Colonic mucosa (tissue), 4 donors: ENCODE results near the gene ZNF789. TPM values are rescaled to one million over a fixed set of nuclear protein-coding genes. Genes with fewer than 3 reads are reported as not detected.
"Not testable (repeated sequence)": the region's sequence is repeated elsewhere in the genome, so short reads cannot be mapped to it uniquely, and the experiment has no call there.

Experiments
- DNase-seq: peaks from one replicate; pipeline ENCODE4 v3.0.0-alpha.2; 2020
- H3K27ac ChIP-seq: fragments of 200-600 bp; one replicate; pipeline ENCODE4 v1.8.0; 2021
- H3K27me3 ChIP-seq: fragments of 200-600 bp; one replicate; pipeline ENCODE4 v1.8.0; 2021
- H3K36me3 ChIP-seq: fragments of 200-600 bp; one replicate; pipeline ENCODE4 v1.8.0; 2021
- H3K4me1 ChIP-seq: fragments of 200-600 bp; one replicate; pipeline ENCODE4 v1.8.0; 2021; ENCODE audit warnings: mild to moderate bottlenecking
- H3K4me3 ChIP-seq: fragments of 200-600 bp; one replicate; pipeline ENCODE4 v1.8.0; 2021
- H3K9ac ChIP-seq, 2 donors: one replicate each; pipeline ENCODE4 v1.7.0; 2013; ENCODE audit warnings: control low read depth in 2 of 2, low read depth in 2 of 2, low read length in 2 of 2
- H3K9me3 ChIP-seq: fragments of 200-600 bp; one replicate; pipeline ENCODE4 v1.8.0; 2021
- intact Hi-C: fragments of 100-400 bp; cut with DNase I; formaldehyde crosslinking; loops from one replicate; pipeline ENCODE4 v1.14.1; 2022
- total RNA-seq, 2 donors: library from RNA; stranded (reverse); fragmentation: NEBNext Ultra II Directional in 1 of 2; extraction: Animal tissue kit (Norgen Biotek cat#: 25700) in 1 of 2; gene quantifications; one replicate each; pipeline ENCODE4 v1.2.1, GENCODE V29; 2021
- TF ChIP-seq, protein P1 (sequence below): fragments of 200-600 bp; IDR thresholded peaks from one replicate; pipeline ENCODE4 v1.8.0; 2022; ENCODE audit warnings: antibody characterized with exemption, mild to moderate bottlenecking
- donor health status: healthy.
- donor health status: DM: no; HTN: no; CAD: no.
- donor health status: DM: no; HTN: no; CAD: no.

Gene ZNF789
- total RNA-seq, 2 donors from 2014 or later: 9.0 to 23.0 TPM

DNA sequence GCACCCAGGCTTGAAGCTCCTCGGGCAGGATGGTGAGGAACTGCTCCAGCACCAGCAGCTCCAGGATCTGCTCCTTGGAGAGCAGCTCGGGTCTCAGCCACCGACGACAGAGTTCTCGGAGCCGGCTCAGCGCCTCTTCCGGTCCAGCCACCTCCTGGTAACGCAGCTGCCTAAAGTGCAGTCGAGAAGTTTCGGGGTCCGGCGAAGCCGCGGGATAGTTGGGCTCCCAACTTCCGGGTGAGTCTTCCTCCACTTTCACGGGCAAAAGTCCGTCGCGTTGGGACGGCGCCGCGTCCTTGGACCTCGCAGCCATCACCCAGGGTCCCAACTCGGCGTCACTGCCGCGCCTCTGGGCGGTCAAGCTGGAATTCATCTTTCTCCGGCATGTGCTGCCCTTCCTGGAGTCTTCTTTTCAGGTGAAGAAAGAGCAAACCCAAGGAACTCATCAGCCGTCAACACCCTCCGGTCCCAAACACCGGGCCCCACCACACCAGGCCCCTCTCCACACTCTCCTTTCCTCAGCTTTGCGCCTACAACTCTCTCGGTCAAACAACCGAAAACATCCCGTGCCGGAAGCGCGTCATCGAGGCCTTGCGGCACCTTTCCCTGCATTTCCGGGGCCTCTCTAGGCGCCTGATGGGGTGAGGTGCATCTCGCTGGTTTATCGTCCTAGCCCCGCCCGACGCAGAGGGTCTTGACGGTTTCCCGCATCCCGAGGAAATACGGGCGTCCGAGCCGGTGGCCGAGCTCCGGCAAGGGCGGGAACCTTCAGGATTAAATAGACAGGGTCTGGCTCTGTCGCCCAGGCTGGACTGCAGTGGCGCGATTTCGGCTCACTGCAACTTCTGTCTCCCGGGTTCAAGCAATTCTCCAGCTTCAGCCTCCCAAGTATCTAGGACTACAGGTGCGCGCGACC is 27.3 kb downstream of the ZNF789 start, which contains the start of gene ZNF394:
Gene ZNF394, minus strand, starts transcription at position 561 of the 916 bp plus-strand sequence. Its CDS starts 188 bp downstream, at position 373.
- no peaks in the 10 kb centered on the region for H3K27me3 ChIP-seq
- intact Hi-C loops: loop anchor here (10.0 kb wide), 1 partner anchor 55 kb away; the partner anchor contains the start of genes FAM200A and ZNF655
- H3K9me3 ChIP-seq: no peaks in the 10 kb centered on the region
- TF ChIP-seq, protein P1, sequence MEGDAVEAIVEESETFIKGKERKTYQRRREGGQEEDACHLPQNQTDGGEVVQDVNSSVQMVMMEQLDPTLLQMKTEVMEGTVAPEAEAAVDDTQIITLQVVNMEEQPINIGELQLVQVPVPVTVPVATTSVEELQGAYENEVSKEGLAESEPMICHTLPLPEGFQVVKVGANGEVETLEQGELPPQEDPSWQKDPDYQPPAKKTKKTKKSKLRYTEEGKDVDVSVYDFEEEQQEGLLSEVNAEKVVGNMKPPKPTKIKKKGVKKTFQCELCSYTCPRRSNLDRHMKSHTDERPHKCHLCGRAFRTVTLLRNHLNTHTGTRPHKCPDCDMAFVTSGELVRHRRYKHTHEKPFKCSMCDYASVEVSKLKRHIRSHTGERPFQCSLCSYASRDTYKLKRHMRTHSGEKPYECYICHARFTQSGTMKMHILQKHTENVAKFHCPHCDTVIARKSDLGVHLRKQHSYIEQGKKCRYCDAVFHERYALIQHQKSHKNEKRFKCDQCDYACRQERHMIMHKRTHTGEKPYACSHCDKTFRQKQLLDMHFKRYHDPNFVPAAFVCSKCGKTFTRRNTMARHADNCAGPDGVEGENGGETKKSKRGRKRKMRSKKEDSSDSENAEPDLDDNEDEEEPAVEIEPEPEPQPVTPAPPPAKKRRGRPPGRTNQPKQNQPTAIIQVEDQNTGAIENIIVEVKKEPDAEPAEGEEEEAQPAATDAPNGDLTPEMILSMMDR: no peak
- peak within 1 kb of the TSS; percentile 89 for H3K4me3 ChIP-seq
- peaks cover 1% of the 10 kb centered on the region for H3K36me3 ChIP-seq
- peak within 1 kb of the TSS; percentile 93 for H3K27ac ChIP-seq
- DNase-seq: peak; percentile 96
- H3K9ac ChIP-seq: peak within 1 kb of the TSS; percentile 88 to 93
- peaks cover 5% of the 10 kb centered on the region for H3K4me1 ChIP-seq

DNA sequence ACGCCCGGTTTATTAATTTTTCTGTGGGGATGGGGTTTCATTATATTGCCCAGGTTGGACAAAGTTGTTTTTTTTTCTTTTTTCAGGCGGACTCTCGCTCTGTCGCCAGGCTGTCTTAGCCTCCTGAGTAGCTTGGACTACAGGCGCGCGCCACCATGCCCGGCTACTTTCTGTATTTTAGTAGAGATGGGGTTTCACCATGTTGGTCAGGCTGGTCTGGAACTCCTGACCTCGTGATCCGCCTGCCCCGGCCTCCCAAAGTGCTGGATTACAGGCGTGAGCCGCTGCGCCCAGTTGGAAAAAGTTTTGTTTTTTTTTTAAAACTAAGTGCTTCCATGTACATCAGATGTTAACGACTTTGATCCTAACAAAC is 27.9 kb downstream of the ZNF789 start:
- DNase-seq: no peak
- Histone ChIP-seq H3K36me3 (no peaks in the 10 kb centered on the region), H3K4me3 (peak overlapping the region; percentile 89), H3K27ac (peak overlapping the region; percentile 93), H3K27me3 (no peaks in the 10 kb centered on the region), H3K9ac (peak overlapping the region; percentile 88 to 93), H3K4me1 (peaks cover 5% of the 10 kb centered on the region), H3K9me3 (no peaks in the 10 kb centered on the region)
- intact Hi-C loops: loop anchor here (10.0 kb wide), 1 partner anchor 54 kb away; the partner anchor contains the start of genes FAM200A and ZNF655
- TF ChIP-seq, protein P1: no peak

DNA sequence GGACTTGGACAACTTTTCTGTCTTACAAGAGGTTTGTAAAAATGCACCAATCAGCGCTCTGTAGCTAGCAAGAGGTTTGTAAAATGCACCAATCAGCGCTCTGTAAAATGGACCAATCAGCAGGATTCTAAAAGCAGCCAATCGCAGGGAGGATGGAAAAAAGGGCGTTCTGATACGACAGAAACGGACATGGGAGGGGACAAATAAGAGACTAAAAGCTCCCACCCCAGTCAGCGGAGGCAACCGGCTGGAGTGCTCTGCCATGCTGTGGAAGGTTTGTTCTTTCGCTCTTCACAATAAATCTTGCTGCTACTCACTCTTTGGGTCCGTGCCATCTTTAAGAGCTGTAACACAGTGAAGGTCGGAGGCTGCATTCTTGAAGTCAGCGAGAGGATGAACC is 28.5 kb downstream of the ZNF789 start:
- not testable (repeated sequence) for H3K27ac ChIP-seq, DNase-seq, H3K36me3 ChIP-seq, H3K27me3 ChIP-seq, H3K9ac ChIP-seq, H3K9me3 ChIP-seq
- peaks cover 11% of the 10 kb centered on the region for H3K4me1 ChIP-seq
- H3K4me3 ChIP-seq: peak overlapping the region; percentile 89
- intact Hi-C loops: loop anchor here (10.0 kb wide), 1 partner anchor 54 kb away; the partner anchor contains the start of genes FAM200A and ZNF655

DNA sequence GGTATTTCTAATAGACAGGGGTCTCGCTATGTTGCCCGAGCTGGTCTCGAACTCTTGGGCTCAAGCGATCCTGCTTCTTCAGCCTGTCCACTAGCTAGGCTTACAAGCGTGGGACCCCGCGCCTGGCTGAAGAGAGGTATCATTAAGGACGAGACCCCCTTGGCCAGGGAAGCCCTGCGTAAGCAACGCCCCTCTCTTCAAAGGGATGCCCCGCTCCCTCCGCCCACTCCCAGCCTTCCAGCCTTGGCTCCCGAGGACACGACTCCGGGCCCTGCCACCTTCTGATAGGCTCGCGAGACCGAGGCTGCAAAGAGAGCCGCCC is 31.6 kb downstream of the ZNF789 start:
- Histone ChIP-seq H3K27ac (peak overlapping the region; percentile 83), H3K36me3 (no peaks in the 10 kb centered on the region), H3K4me3 (peak overlapping the region; percentile 81), H3K9ac (peak overlapping the region; percentile 47 to 80), H3K27me3 (no peaks in the 10 kb centered on the region), H3K4me1 (peaks cover 13% of the 10 kb centered on the region), H3K9me3 (no peaks in the 10 kb centered on the region)
- intact Hi-C loops: loop anchor here (10.0 kb wide), 1 partner anchor 51 kb away; the partner anchor contains the start of genes FAM200A and ZNF655
- DNase-seq: no peak
- TF ChIP-seq, protein P1: no peak

DNA sequence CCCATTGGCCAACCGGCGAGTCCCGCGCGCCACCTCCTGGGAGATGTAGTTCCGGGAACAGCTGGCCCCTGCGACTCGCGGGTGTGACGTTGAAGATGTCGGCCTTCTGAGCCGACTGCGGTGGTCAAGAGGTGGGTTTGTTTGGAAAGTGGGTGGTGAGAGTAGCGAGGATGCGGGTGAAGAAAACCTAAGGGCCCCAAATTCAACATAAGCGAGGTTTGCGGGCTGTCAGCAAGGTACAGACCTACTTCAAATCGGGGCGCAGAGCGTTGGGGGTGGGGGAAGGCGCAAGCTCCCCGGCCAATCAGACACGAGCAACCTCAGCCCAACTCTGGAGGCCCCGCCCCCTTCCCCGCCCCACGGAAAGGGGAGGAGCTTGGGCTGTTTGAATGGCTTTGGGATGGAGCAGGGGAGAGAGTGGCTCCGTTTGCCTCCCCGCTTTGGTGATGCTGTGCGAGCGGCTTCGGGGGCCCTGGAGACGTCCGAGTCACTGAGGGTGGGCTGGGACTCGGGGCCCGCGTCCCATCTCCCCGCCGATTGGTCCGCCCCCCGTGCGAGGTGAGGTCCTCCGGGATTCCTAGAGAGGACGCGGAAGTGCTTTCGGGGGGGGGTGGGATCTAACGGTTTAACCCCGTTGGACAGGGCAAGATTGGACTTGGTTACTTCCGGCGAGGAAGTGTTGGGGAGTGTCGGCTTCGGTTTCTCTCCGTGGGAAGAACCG is 32.1 kb downstream of the ZNF789 start, which contains the start of gene ZKSCAN5:
Gene ZKSCAN5, plus strand, starts transcription at position 60 of the 721 bp plus-strand sequence. CDS start 1,383 bp downstream, outside the sequence.
- H3K9me3 ChIP-seq: no peaks in the 10 kb centered on the region
- H3K4me3 ChIP-seq: peak within 1 kb of the TSS; percentile 81
- H3K4me1 ChIP-seq: peaks cover 13% of the 10 kb centered on the region
- peak within 1 kb of the TSS; percentile 83 for H3K27ac ChIP-seq
- intact Hi-C loops: loop anchor here (10.0 kb wide), 1 partner anchor 50 kb away; the partner anchor contains the start of genes FAM200A and ZNF655
- H3K9ac ChIP-seq: peak within 1 kb of the TSS; percentile 68 to 80
- no peaks in the 10 kb centered on the region for H3K27me3 ChIP-seq
- TF ChIP-seq, protein P1: no peak
- DNase-seq: peak; percentile 99
- H3K36me3 ChIP-seq: no peaks in the 10 kb centered on the region
